CD14-positive monocyte (primary cell): ENCODE measurements around the gene RRP9. TPM values are rescaled to one million over a fixed set of nuclear protein-coding genes. Genes with fewer than 3 reads are reported as not detected.

Experiments used
- DNase-seq, 3 donors: peaks; one replicate each; pipeline ENCODE4 v3.0.0-alpha.2; 2011 to 2022
- H2AFZ ChIP-seq: 2 replicates; pipeline ENCODE4 v1.6.0; 2012; ENCODE audit warnings: mild to moderate bottlenecking, low read depth, low read length, inconsistent platforms; ENCODE audit not compliant: insufficient read depth, poor library complexity, severe bottlenecking
- H3K27ac ChIP-seq, 2 donors: 1 replicate in 1 of 2; 2 replicates in 1 of 2; pipeline ENCODE4 v1.5.1; 2012 to 2013; ENCODE audit warnings: low read length in 2 of 2, control low read depth in 1 of 2, inconsistent platforms in 1 of 2, low read depth in 1 of 2, mild to moderate bottlenecking in 1 of 2
- H3K27me3 ChIP-seq, 2 donors: one replicate each; pipeline versions ENCODE4 v1.6.0 to v1.6.1; 2011 to 2013; ENCODE audit warnings: low read length in 2 of 2; ENCODE audit not compliant: control insufficient read depth in 2 of 2, insufficient read depth in 2 of 2
- H3K36me3 ChIP-seq, 2 donors: replicated peaks in 1 of 2; 1 replicate in 1 of 2; 2 replicates in 1 of 2; pipeline versions ENCODE4 v1.5.1 to v1.6.1; 2012 to 2013; ENCODE audit warnings: low read length in 2 of 2, control low read depth in 1 of 2, inconsistent platforms in 1 of 2, mild to moderate bottlenecking in 1 of 2; ENCODE audit not compliant: insufficient read depth in 2 of 2, control insufficient read depth in 1 of 2
- H3K4me1 ChIP-seq, 2 donors: 1 replicate in 1 of 2; 2 replicates in 1 of 2; pipeline versions ENCODE4 v1.5.1 to v1.6.1; 2012 to 2013; ENCODE audit warnings: low read length in 2 of 2, control low read depth in 1 of 2, inconsistent platforms in 1 of 2, mild to moderate bottlenecking in 1 of 2, moderate library complexity in 1 of 2; ENCODE audit not compliant: insufficient read depth in 2 of 2, control insufficient read depth in 1 of 2
- H3K4me2 ChIP-seq: replicated peaks from 2 replicates; pipeline ENCODE3; 2012; ENCODE audit warnings: low read length, moderate library complexity, mild to moderate bottlenecking; ENCODE audit not compliant: poor library complexity, severe bottlenecking; ENCODE audit errors: extremely low read depth
- H3K4me3 ChIP-seq, 3 experiments: fragments of 200-600 bp in 1 of 3; sonication (generic) in 1 of 3; replicated peaks in 1 of 3; 1 replicate in 2 of 3; 2 replicates in 1 of 3; pipeline ENCODE4 v1.5.1; 2011 to 2013; ENCODE audit warnings: low read length in 3 of 3, mild to moderate bottlenecking in 3 of 3, control low read depth in 2 of 3, low read depth in 2 of 3, inconsistent platforms in 1 of 3, moderate library complexity in 1 of 3
- H3K79me2 ChIP-seq: 2 replicates; pipeline ENCODE4 v1.6.0; 2012; ENCODE audit warnings: mild to moderate bottlenecking, control low read depth, inconsistent platforms, low read length, moderate library complexity; ENCODE audit not compliant: insufficient read depth
- H3K9ac ChIP-seq: 2 replicates; pipeline ENCODE4 v1.6.0; 2017; ENCODE audit warnings: low read length, mild to moderate bottlenecking; ENCODE audit not compliant: insufficient read depth, poor library complexity, severe bottlenecking
- H3K9me3 ChIP-seq, 2 donors: replicated peaks in 1 of 2; 1 replicate in 1 of 2; 2 replicates in 1 of 2; pipeline versions ENCODE4 v1.5.1 to v1.6.1; 2012 to 2013; ENCODE audit warnings: low read length in 2 of 2, control low read depth in 1 of 2; ENCODE audit not compliant: control insufficient read depth in 1 of 2, insufficient read depth in 1 of 2
- H4K20me1 ChIP-seq: 2 replicates; pipeline ENCODE4 v1.6.0; 2012; ENCODE audit warnings: mild to moderate bottlenecking, low read length, control low read depth, moderate library complexity; ENCODE audit not compliant: insufficient read depth
- H3K27ac Mint-ChIP-seq, 7 donors: one replicate each; pipeline ENCODE4 v1.8.0; 2020; ENCODE audit warnings: mild to moderate bottlenecking in 7 of 7, mixed read lengths in 7 of 7, moderate library complexity in 6 of 7, inconsistent platforms in 2 of 7
- H3K27me3 Mint-ChIP-seq, 3 donors: one replicate each; pipeline ENCODE4 v1.8.0; 2021 to 2022; ENCODE audit warnings: low read depth in 3 of 3, mild to moderate bottlenecking in 3 of 3, mixed read lengths in 3 of 3, moderate library complexity in 3 of 3, inconsistent platforms in 1 of 3
- H3K36me3 Mint-ChIP-seq, 2 donors: one replicate each; pipeline ENCODE4 v1.8.0; 2020; ENCODE audit warnings: mixed read lengths in 2 of 2, inconsistent platforms in 1 of 2, mild to moderate bottlenecking in 1 of 2
- H3K4me1 Mint-ChIP-seq: one replicate; pipeline ENCODE4 v1.8.0; 2020; ENCODE audit warnings: mild to moderate bottlenecking, mixed read lengths
- H3K4me3 Mint-ChIP-seq, 2 donors: one replicate each; pipeline ENCODE4 v1.8.0; 2020; ENCODE audit warnings: mild to moderate bottlenecking in 2 of 2, mixed read lengths in 2 of 2, moderate library complexity in 1 of 2
- H3K9me3 Mint-ChIP-seq, 7 donors: one replicate each; pipeline ENCODE4 v1.8.0; 2020 to 2022; ENCODE audit warnings: mixed read lengths in 7 of 7, mild to moderate bottlenecking in 6 of 7, moderate library complexity in 6 of 7, inconsistent platforms in 2 of 7
- whole genome bisulfite sequencing: methylation state at CpG from one replicate; pipeline ENCODE4 v1.1.5; 2013; ENCODE audit warnings: missing lambda C conversion rate; ENCODE audit not compliant: insufficient coverage; 5-methylcytosine and 5-hydroxymethylcytosine counted together
- intact Hi-C, 2 donors: fragments of 100-400 bp; cut with micrococcal nuclease; formaldehyde crosslinking; loops; one replicate each; pipeline versions ENCODE4 v1.15.0 to v1.15.1; 2023
- polyA plus RNA-seq, 3 donors: library from polyadenylated mRNA; depleted of rRNA in 1 of 3; unstranded in 2 of 3; stranded (reverse) in 1 of 3; fragments of 300-500 nt in 2 of 3; fragments of >200 nt in 1 of 3; fragmentation: Illumina TruSeq in 2 of 3; gene quantifications; 1 replicate in 2 of 3; 2 replicates in 1 of 3; pipeline ENCODE4 v1.2.3, GENCODE V29; 2012 to 2021
- TF ChIP-seq, protein P1 (sequence below): fragments of 200-600 bp; IDR thresholded peaks from one replicate; pipeline ENCODE4 v1.8.0; 2022; ENCODE audit warnings: antibody characterized with exemption, mild to moderate bottlenecking

The RRP9 gene
- polyA plus RNA-seq, 3 donors: 6.7 to 10.4 (median 9.9) TPM

DNA sequence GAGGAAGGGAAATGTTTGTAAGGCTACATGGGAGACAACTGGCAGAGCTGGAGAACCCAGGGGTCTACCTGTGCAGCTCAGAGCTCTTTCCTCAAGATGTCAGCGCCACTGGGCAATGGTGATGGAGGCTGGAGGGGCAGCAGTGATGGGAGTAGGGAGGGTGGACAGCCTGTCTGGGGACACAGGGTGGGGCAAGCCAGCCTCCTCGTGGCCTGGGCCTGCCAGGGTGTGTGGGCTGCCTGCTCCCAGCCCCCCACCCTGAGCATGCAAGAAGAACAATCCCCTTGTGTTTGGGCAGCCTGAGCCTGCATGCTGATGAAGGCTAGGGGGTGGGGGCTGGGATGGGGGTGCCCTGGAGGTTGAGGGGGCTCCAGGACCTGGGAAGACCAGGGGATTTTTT lies 24.3 kb upstream of the RRP9 start:
- H3K4me3 Mint-ChIP-seq: peak overlapping the region in 1 of 2 donors; percentile 35
- no peak for DNase-seq
- no peaks in the 10 kb centered on the region for H3K36me3 ChIP-seq
- no peak overlapping the region for H3K27ac ChIP-seq
- no peaks in the 10 kb centered on the region for H3K79me2 ChIP-seq
- WGBS: 90% methylated on average over 2 of the region's 2 CpGs
- H3K4me3 ChIP-seq: no peak overlapping the region
- H3K27me3 Mint-ChIP-seq: peaks cover 41 to 70% (median 45%) of the 10 kb centered on the region in 3 donors
- intact Hi-C loops: no loop called here
- TF ChIP-seq, protein P1, sequence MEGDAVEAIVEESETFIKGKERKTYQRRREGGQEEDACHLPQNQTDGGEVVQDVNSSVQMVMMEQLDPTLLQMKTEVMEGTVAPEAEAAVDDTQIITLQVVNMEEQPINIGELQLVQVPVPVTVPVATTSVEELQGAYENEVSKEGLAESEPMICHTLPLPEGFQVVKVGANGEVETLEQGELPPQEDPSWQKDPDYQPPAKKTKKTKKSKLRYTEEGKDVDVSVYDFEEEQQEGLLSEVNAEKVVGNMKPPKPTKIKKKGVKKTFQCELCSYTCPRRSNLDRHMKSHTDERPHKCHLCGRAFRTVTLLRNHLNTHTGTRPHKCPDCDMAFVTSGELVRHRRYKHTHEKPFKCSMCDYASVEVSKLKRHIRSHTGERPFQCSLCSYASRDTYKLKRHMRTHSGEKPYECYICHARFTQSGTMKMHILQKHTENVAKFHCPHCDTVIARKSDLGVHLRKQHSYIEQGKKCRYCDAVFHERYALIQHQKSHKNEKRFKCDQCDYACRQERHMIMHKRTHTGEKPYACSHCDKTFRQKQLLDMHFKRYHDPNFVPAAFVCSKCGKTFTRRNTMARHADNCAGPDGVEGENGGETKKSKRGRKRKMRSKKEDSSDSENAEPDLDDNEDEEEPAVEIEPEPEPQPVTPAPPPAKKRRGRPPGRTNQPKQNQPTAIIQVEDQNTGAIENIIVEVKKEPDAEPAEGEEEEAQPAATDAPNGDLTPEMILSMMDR: no peak
- no peak overlapping the region for H3K27ac Mint-ChIP-seq
- no peak overlapping the region for H2AFZ ChIP-seq
- H3K4me1 Mint-ChIP-seq: peaks cover 14% of the 10 kb centered on the region
- peaks cover 9 to 14% of the 10 kb centered on the region in 2 donors for H3K4me1 ChIP-seq
- H3K9ac ChIP-seq: no peak overlapping the region
- H3K36me3 Mint-ChIP-seq: peaks cover 7 to 12% of the 10 kb centered on the region in 2 donors
- peaks cover 10 to 54% of the 10 kb centered on the region in 2 donors for H3K27me3 ChIP-seq
- H3K9me3 Mint-ChIP-seq: peaks cover 0 to 17% (median 0%) of the 10 kb centered on the region in 7 donors
- peaks cover 4% of the 10 kb centered on the region for H4K20me1 ChIP-seq
- H3K9me3 ChIP-seq: no peaks in the 10 kb centered on the region
- no peak overlapping the region for H3K4me2 ChIP-seq

DNA sequence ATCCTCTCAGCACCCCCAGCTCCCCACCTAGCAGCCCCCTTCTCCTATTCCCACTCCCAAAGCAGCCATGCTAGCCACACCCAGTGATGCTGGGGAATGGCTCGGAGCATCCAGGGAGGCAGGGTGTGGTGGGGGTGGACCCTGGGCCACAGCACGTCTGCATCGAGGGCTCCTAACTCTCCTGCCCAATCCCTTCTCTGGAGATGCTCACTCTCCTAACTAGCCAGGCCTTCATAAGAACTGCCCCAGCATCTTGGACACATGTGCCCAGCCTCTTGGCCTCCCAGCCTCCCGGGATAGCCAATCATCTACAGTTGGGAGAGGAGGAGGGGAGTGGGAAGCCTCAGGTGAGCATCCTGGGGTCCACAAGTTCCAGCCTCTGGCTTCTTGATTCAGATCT lies 22.8 kb upstream of the RRP9 start:
- peaks cover 3 to 10% of the 10 kb centered on the region in 2 donors for H3K36me3 Mint-ChIP-seq
- H2AFZ ChIP-seq: no peak overlapping the region
- no peak for DNase-seq
- H3K4me1 ChIP-seq: peaks cover 9 to 14% of the 10 kb centered on the region in 2 donors
- H3K4me1 Mint-ChIP-seq: peaks cover 14% of the 10 kb centered on the region
- H3K79me2 ChIP-seq: no peaks in the 10 kb centered on the region
- H3K36me3 ChIP-seq: no peaks in the 10 kb centered on the region
- peaks cover 4% of the 10 kb centered on the region for H4K20me1 ChIP-seq
- no peak overlapping the region for H3K9ac ChIP-seq
- no CpG with 5 or more reads among the region's 4 CpGs for WGBS
- H3K27ac Mint-ChIP-seq: no peak overlapping the region
- peaks cover 44 to 76% (median 49%) of the 10 kb centered on the region in 3 donors for H3K27me3 Mint-ChIP-seq
- H3K4me3 ChIP-seq: no peak overlapping the region
- H3K4me3 Mint-ChIP-seq: no peak overlapping the region
- H3K9me3 Mint-ChIP-seq: peaks cover 0 to 17% (median 0%) of the 10 kb centered on the region in 7 donors
- H3K9me3 ChIP-seq: no peaks in the 10 kb centered on the region
- no peak overlapping the region for H3K27ac ChIP-seq
- no peak overlapping the region for H3K4me2 ChIP-seq
- TF ChIP-seq, protein P1: no peak
- intact Hi-C loops: no loop called here
- peaks cover 10 to 58% of the 10 kb centered on the region in 2 donors for H3K27me3 ChIP-seq
